Left renal cortex interstitium (tissue), 4 donors: ENCODE results near the gene SETD5. TPM values are rescaled to one million over a fixed set of nuclear protein-coding genes. Genes with fewer than 3 reads are reported as not detected.

Experiments
- DNase-seq, 4 donors: peaks; one replicate each; pipeline ENCODE4 v3.0.0-alpha.2; 2013; ENCODE audit warnings: low read depth in 4 of 4, low spot score in 2 of 4, missing footprints in 1 of 4
- polyA plus RNA-seq, 4 donors: library from polyadenylated mRNA; unstranded; fragments of 120-200 nt; gene quantifications; one replicate each; pipeline ENCODE4 v1.2.1, GENCODE V29; 2013; ENCODE audit not compliant: insufficient read length in 4 of 4

SETD5 gene
- 100 to 1,000 TPM in 2 of 4 donors, 10 to 100 TPM in 2; 83.0 to 166 (median 129) TPM for polyA plus RNA-seq

- peak; percentile 85 to 93 (median 86) for DNase-seq
These were observed at the start of gene SETD5 for GRCh38 chr3:9397332-9397905. TSS of gene SETD5 (plus strand) at chr3:9397615. CDS start at chr3:9428939, 31,324 bp downstream.

GRCh38 chr3:9347887-9348286, 49.5 kb upstream of the SETD5 start:
- no peak for DNase-seq

- DNase-seq = no peak
These were observed 47.9 kb upstream of the SETD5 start for GRCh38 chr3:9349321-9350117.

DNA sequence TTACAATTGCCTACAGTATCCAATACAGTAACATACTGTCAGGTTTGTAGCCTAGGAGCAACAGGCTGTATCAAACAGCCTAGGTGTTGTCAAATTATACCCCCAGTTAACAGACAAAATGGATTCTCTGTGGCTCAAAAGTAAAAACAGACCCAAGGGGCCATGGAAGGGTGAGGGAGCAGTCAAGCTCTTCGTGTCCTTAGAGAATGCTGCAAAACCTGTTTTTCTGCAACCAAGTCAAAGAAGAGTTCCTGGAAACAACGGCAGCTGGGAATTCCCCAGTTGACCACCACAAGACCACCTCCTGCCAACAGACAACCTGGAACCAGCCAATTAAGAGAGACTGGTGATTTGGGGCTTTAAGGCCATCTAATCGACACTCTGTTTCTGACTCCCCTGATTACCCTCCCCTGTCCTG, 45.7 kb upstream of the SETD5 start:
- no peak for DNase-seq

GRCh38 chr3:9352917-9353752, 44.3 kb upstream of the SETD5 start:
- no peak for DNase-seq

- no peak for DNase-seq
These were observed 35.6 kb upstream of the SETD5 start for GRCh38 chr3:9361691-9362388.

DNA sequence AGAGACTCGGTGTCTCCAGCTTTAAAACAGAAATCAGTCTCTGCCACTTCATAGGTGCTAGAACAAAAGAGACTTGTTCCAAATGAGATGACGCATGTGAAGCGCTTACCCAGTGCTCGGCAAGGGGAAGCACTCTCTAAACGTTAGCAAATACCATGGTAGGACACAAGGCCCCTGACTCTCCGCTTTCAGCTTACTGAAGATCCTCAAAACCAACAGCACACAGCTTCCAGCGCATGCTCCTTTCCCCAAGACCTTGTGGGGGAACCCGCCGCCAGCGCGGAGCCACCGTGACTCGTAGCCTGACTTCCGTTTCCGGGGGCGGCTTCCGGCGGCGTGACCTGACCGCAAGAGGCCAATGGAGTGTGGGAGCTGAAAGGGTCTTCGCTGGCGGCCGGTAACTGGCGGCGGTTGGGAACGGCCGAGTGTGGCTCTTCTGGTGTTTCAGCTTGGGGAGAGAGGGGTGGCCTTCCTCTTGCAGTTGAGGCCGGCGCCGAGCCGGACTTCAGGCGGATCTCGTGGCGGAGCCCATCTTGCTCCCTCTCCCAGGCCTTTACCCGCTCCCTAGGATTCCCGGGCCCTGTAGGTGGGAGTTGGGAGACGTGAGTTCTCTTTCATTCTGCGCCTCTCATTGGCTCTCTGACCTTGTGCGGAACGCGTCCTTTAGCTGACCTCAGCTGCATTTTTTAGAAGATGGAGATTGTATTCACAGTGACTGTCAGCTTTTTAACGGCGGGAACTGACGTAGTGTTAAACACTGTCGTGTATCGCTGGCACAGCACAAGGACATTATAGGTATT, 34.5 kb upstream of the SETD5 start, which contains the start of gene THUMPD3:
TSS of gene THUMPD3 (plus strand) at position 324 of the 800 bp plus-strand sequence. CDS start 2,015 bp downstream, outside the sequence.
- DNase-seq = peak; percentile 84 to 87 (median 84)

DNA sequence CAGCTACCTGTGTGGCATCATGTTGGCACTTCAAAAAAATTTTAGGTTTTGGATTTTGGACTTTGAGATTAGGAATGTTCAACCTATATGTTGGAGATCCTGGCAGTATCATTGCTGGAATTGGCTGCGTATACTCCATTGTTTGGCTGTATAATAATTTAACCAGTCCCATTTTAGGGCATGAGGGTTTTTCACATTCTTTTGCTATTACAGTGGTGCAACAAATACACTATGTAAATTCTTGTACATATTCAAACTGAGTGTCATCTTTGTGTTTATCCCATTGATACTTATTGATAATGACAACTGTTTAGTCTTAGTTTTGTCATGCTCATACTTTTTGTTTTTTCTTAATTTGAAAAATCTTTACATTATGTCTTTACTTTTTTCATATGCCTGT, 27.9 kb upstream of the SETD5 start:
- DNase-seq = no peak

DNA sequence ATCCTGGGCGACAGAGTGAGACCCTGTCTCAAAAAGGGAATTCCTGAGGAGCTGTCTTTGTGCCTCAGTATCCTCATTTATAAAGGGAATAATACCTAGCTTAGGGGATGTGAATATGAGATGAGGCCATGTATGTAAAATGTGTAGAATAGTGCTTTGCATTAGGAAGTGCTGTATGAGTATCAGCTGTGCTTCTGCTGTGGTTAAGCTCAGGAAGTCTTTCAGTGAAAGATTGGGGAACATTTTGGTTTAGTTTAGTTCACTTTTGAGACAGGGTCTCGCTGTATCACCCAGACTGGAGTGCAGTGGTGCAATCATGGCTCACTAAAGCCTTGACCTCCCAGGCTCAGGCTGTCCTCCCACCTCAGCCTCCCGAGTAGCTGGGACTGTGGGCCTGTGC, 23.9 kb upstream of the SETD5 start:
- no peak for DNase-seq

DNA sequence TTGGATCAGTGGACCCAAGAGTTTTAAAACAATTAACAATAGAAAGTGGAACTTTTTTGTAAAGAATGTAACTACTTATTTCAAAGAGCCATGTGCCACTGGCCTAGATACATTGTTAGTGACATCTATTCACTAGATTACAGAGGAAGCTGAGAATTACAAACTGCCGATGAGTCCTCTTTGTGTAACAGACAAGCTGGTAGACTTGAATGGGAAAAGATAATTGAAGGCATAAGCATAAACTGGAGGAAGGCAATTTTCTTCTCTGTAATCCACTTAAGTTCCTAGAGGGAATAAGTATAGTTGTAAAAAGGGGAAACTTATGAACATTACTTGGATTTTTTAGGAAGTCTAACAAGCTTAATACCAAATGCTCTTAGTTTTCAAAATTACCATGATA, 19.4 kb upstream of the SETD5 start:
- DNase-seq = no peak

DNA sequence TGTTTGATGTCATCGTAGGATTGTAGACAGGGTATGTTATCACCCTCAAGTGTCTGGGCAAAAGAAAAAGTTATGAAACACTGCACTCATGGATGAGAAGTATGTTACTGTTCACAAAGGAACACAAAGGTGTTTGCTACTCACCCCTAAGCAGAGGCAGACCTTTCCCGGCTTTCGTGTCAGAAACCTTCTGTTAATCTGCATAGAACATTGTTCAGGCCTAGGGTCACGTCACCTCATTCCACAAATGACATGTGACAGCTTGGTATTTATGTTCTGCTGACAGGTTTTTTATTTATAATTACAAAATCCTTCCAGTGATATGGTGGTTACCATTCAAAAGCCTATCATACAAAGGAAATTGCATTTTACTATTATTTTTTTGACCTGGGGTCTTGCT, 18.1 kb upstream of the SETD5 start:
- no peak for DNase-seq

DNA sequence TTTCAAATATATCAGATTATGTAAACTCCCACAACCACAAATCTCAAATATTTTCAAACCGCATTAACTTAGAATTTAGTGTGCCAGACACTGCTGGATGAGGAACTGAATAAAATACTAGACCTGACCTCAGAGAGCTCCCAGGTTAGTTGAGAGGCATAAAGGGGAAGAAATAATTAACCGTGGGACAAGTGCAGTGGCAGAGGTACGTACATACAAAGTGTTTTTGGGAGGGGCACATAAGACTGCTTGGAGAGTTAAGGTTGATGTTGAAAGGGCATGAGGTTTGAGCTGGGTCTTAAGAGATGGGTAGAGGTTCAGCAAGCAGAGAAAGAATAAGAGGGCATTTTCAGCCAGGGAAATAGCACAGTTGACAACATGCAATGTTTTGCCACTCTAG, 17.4 kb upstream of the SETD5 start:
- DNase-seq = no peak

DNA sequence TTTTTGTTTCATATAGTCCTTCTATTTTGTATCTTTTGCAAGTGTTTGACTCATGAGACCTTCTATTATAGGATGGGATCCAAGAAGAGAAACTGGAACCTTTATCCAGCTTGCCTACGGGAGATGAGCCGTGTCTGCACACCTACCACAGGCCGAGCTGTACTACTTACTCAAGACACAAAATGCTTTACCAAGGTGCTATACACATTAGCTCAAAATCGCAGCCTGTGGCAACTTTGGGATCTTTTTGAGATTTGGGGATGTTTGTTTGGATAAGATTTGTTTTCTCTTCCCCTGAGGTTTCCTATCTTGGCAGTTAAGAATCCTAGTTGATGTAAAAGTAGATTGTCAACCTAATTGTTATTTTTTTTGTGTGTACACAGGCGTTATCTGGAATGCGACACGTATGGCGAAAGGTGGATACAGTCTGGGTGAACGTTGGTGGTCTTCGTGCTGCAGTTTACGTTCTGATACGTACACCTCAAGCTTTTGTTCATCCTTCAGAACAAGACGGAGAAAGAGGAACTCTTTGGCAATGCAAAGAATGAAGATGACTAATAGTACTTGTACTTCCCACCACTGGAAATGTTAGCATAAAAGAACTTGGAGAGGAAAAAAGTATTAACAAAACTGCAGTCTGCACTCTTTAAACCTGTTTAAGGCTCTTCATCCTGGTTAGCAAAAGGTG, 13.1 kb upstream of the SETD5 start:
- DNase-seq = no peak

DNA sequence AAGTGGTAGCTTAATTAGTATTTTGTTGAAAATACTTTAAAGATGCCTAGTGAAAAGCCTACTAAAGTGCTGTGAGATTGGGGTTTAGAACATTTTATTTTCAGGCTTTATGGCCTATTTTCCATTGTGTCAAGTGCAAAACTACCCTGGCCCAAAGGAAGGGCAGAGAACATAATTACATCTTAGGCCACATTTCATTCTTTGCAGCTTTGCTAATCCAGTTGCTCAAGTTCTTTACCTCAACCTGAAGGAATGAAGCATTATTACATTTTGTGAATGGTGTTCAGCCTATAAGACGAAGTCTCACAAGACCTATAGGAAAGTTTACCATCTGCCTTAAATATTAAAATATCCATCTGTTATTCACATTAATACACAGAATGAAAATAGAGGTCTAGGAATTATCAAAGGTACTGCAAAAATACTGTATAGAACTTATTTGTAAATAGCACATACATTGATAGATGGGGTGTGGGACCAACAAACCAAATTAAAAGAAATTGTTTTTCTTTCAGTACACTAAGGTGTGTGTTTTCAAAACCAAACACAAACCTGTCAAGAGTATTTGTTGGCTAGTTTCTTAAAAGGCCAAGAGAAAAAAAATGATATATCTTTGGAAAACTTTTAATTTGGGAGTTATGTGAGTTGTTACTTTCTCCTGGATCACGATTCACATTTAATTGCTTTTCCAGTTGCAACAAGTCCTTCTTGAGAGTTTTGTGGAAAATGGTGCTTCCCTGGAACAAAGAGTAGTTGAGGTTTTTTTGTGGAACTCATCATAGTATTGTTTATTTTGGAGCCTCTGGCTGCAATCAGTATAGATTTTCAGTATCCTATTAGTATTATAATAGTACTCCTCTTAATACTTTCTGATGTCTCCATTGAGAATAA, 12.0 kb upstream of the SETD5 start:
- DNase-seq = no peak

DNA sequence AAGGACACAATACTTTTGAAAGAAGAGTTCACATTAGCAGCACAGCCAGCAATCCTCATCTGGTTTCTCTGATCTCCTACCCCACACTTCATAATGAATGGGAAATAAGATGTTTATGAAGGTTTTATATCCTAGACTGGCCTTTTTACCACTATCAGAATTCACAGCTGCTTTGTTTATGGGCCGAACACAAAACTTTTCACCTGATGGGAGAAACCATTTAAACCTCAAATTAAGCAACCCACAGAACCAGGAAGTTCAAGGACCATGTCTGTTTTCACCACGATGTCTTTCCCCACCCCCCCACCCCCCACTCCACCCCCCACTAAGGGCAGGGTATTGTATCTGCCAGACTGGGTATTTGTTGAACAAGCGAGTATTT, 11.3 kb upstream of the SETD5 start:
- no peak for DNase-seq

GRCh38 chr3:9386501-9387321, 10.7 kb upstream of the SETD5 start:
- DNase-seq = no peak

DNA sequence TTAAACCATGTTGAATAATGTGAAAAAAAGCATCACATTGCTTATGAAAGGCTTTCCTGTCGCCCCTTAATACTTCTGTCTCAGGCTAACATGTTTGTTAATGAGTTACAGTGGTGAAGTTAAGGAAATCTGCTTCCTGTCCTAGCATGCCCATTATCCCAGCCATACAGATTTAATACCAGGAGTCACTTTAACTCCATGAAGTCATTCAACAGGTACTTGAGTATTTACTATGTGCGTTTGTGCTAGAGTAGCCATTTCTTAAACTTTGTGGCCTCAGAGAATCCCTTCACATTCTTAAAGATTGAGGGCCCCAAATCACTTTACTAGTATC, 10.1 kb upstream of the SETD5 start:
- DNase-seq = no peak

DNA sequence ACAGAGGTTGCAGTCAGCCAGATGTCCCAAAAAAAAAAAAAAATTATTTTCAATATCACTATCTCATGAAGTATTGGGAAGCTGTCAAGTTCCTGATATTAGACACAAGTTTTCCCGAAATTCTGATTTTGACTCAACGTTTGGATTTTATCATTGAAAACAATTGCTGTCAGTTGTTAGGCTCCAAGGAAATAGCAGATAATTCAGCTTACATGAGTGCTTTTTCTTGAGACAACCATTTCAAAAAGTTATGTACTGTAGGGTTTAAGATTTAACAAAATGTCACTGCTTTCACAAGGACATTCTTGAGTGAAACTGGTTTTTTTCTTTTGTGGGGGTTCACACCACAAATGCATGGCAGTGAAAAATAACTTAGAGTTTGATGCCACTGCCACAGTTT, 9.3 kb upstream of the SETD5 start:
- no peak for DNase-seq
